AG04450 (cell line): ENCODE measurements around the gene HYAL4. TPM values are rescaled to one million over a fixed set of nuclear protein-coding genes. Genes with fewer than 3 reads are reported as not detected.

Experiments used
- CTCF ChIA-PET: fragments of 300-600, 350-600 bp; formaldehyde crosslinking; extraction: SDS; loops from one replicate; lab custom pipeline; 2022; ENCODE audit warnings: antibody characterized with exemption, inconsistent platforms; lab: Charles Lee
- POLR2A ChIA-PET: fragments of 350-600 bp; formaldehyde crosslinking; extraction: SDS; loops from one replicate; lab custom pipeline; 2021; ENCODE audit warnings: antibody characterized with exemption, inconsistent platforms; lab: Yijun Ruan, JAX
- DNase-seq: peaks from one replicate; pipeline ENCODE4 v3.0.0-alpha.2; 2011; ENCODE audit warnings: low read depth, low spot score
- H3K27ac ChIP-seq: one replicate; pipeline ENCODE4 v1.5.1; 2012; ENCODE audit warnings: low read depth, low read length, control low read depth
- H3K27me3 ChIP-seq: one replicate; pipeline ENCODE4 v1.6.0; 2012; ENCODE audit warnings: low read length; ENCODE audit not compliant: control insufficient read depth, insufficient read depth
- H3K4me3 ChIP-seq: 2 replicates; pipeline ENCODE4 v1.5.1; 2011; ENCODE audit warnings: mild to moderate bottlenecking, low read depth, low read length, control low read depth
- H3K9me3 ChIP-seq: 2 replicates; pipeline ENCODE4 v1.5.1; 2012; ENCODE audit warnings: low read length; ENCODE audit not compliant: control insufficient read depth, insufficient read depth
- CTCF ChIP-seq: IDR thresholded peaks from 2 replicates; pipeline ENCODE4 v1.5.1; 2011; ENCODE audit warnings: low read depth, low read length, control low read depth, inconsistent platforms
- polyA plus RNA-seq: library from polyadenylated mRNA; depleted of rRNA; stranded (reverse); fragments of >200 nt; gene quantifications from 2 replicates; pipeline ENCODE4 v1.2.3, GENCODE V29; 2011

Gene HYAL4
- polyA plus RNA-seq, 1 experiment, result not detected

- CTCF ChIA-PET, result interaction anchor here (0.6 to 4.8 kb wide), 21 partner anchors 8 to 1057 kb away, joined by 3 to 89 read pairs (median 4); no protein-coding TSS in a partner anchor
- H3K9me3 ChIP-seq, result no peaks in the 10 kb centered on the region
- peaks cover 5% of the 10 kb centered on the region for H3K27me3 ChIP-seq
- no peak for TF ChIP-seq CTCF
- H3K4me3 ChIP-seq, result no peak overlapping the region
- no peak overlapping the region for H3K27ac ChIP-seq
- no peak for DNase-seq
- POLR2A ChIA-PET, result no interaction called here
Observed at GRCh38 chr7:123798532-123799188, 46.3 kb upstream of the HYAL4 start.

- CTCF ChIA-PET, result no interaction called here
Observed at GRCh38 chr7:123802249-123802648, 42.7 kb upstream of the HYAL4 start.

GRCh38 chr7:123805287-123805686 is 39.7 kb upstream of the HYAL4 start:
- 0 out of 2 replicates have a peak, but pooled peaks cover 2% of the 10 kb centered on the region for H3K9me3 ChIP-seq
- no peaks in the 10 kb centered on the region for H3K27me3 ChIP-seq
- CTCF ChIA-PET, result no interaction called here
- no peak overlapping the region for H3K4me3 ChIP-seq
- DNase-seq, result no peak
- POLR2A ChIA-PET, result no interaction called here
- no peak overlapping the region for H3K27ac ChIP-seq
- no peak for TF ChIP-seq CTCF

More at GRCh38 chr7:123802249-123802648, 42.7 kb upstream of the HYAL4 start:
- TF ChIP-seq CTCF, result no peak
- no peak overlapping the region for H3K4me3 ChIP-seq
- H3K9me3 ChIP-seq, result no peaks in the 10 kb centered on the region
- no peak overlapping the region for H3K27ac ChIP-seq
- DNase-seq, result no peak
- POLR2A ChIA-PET, result no interaction called here
- H3K27me3 ChIP-seq, result no peaks in the 10 kb centered on the region

- Histone ChIP-seq H3K27ac (no peak overlapping the region), H3K9me3 (0 out of 2 replicates have a peak, but pooled peaks cover 2% of the 10 kb centered on the region), H3K4me3 (no peak overlapping the region), H3K27me3 (no peaks in the 10 kb centered on the region)
- ChIA-PET POLR2A (no interaction called here), CTCF (no interaction called here)
- no peak for TF ChIP-seq CTCF
- DNase-seq, result no peak
Observed at GRCh38 chr7:123809471-123809870, 35.5 kb upstream of the HYAL4 start.

GRCh38 chr7:123811056-123811455 is 33.9 kb upstream of the HYAL4 start:
- Histone ChIP-seq H3K27me3 (no peaks in the 10 kb centered on the region), H3K9me3 (0 out of 2 replicates have a peak, but pooled peaks cover 2% of the 10 kb centered on the region), H3K4me3 (no peak overlapping the region), H3K27ac (no peak overlapping the region)
- POLR2A ChIA-PET, result no interaction called here
- CTCF ChIA-PET, result interaction anchor here (1.4 kb wide), 1 partner anchor 14 kb away, joined by 4 read pairs; no protein-coding TSS in a partner anchor
- DNase-seq, result no peak
- no peak for TF ChIP-seq CTCF
